Measurements from ENCODE around the gene RAPGEF4. TPM values are rescaled to one million over a fixed set of nuclear protein-coding genes. Genes with fewer than 3 reads are reported as not detected.

Gene RAPGEF4
- total RNA-seq, 1 experiment from 2014 or later = 2.2 TPM

DNA sequence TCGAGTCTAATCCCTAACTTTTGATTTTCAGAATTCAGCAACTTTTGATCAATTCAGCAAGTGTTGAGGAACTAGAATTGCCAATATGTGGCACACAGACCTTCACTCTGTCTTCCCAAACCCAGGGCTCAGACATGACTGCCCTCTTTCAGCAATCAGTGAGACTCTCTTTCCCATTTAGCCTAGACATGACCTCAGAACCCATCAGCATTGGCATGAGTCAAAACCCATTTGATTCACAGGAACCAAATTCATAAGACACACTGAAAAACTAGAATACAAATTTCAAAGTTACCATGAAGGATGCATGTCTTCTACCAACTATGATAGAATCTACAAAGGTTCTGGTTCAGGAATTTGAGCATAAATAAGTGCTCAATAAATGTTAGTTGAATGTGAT, 226.4 kb downstream of the RAPGEF4 start (continued):
- TF ChIP-seq ZNF263 (CRISPR knock-in tag; IDR thresholded peaks at IDR 0.05; ENCODE audit: low read depth) (no peak), ZNF121 (CRISPR knock-in tag; IDR thresholded peaks at IDR 0.05) (no peak), NFATC4 (CRISPR knock-in tag; IDR thresholded peaks at IDR 0.05) (no peak), FOXJ3 (CRISPR knock-in tag; IDR thresholded peaks at IDR 0.05; ENCODE audit: borderline replicate concordance) (no peak)
- TF ChIP-seq, protein P1, sequence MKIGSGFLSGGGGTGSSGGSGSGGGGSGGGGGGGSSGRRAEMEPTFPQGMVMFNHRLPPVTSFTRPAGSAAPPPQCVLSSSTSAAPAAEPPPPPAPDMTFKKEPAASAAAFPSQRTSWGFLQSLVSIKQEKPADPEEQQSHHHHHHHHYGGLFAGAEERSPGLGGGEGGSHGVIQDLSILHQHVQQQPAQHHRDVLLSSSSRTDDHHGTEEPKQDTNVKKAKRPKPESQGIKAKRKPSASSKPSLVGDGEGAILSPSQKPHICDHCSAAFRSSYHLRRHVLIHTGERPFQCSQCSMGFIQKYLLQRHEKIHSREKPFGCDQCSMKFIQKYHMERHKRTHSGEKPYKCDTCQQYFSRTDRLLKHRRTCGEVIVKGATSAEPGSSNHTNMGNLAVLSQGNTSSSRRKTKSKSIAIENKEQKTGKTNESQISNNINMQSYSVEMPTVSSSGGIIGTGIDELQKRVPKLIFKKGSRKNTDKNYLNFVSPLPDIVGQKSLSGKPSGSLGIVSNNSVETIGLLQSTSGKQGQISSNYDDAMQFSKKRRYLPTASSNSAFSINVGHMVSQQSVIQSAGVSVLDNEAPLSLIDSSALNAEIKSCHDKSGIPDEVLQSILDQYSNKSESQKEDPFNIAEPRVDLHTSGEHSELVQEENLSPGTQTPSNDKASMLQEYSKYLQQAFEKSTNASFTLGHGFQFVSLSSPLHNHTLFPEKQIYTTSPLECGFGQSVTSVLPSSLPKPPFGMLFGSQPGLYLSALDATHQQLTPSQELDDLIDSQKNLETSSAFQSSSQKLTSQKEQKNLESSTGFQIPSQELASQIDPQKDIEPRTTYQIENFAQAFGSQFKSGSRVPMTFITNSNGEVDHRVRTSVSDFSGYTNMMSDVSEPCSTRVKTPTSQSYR (CRISPR knock-in tag; IDR thresholded peaks at IDR 0.05) = no peak
- TF ChIP-seq, protein P2, sequence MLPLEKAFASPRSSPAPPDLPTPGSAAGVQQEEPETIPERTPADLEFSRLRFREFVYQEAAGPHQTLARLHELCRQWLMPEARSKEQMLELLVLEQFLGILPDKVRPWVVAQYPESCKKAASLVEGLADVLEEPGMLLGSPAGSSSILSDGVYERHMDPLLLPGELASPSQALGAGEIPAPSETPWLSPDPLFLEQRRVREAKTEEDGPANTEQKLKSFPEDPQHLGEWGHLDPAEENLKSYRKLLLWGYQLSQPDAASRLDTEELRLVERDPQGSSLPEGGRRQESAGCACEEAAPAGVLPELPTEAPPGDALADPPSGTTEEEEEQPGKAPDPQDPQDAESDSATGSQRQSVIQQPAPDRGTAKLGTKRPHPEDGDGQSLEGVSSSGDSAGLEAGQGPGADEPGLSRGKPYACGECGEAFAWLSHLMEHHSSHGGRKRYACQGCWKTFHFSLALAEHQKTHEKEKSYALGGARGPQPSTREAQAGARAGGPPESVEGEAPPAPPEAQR (CRISPR knock-in tag; IDR thresholded peaks at IDR 0.05) = no peak
- TF ChIP-seq, protein P3, sequence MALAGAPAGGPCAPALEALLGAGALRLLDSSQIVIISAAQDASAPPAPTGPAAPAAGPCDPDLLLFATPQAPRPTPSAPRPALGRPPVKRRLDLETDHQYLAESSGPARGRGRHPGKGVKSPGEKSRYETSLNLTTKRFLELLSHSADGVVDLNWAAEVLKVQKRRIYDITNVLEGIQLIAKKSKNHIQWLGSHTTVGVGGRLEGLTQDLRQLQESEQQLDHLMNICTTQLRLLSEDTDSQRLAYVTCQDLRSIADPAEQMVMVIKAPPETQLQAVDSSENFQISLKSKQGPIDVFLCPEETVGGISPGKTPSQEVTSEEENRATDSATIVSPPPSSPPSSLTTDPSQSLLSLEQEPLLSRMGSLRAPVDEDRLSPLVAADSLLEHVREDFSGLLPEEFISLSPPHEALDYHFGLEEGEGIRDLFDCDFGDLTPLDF (CRISPR knock-in tag; IDR thresholded peaks at IDR 0.05) = no peak
- TF ChIP-seq, protein P4, sequence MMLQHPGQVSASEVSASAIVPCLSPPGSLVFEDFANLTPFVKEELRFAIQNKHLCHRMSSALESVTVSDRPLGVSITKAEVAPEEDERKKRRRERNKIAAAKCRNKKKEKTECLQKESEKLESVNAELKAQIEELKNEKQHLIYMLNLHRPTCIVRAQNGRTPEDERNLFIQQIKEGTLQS (CRISPR knock-in tag; conservative IDR thresholded peaks at IDR 0.05) = no peak

DNA sequence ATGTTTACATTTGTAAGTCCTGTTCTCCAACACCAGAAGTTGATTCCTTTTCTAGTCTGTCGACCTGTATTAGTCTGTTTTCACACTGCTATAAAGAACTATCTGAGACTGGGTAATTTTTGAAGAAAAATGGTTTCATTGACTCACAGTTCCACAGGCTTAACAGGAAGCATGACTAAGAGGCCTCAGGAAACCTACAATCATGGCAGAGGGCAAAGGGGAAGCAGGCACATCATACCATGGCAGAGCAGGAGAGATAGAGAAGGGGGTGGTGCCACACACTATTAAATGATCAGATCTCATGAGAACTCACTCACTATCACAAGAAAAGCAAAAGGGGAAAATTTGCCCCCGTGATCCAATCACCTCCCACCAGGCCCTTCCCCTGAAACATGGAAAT, 227.2 kb downstream of the RAPGEF4 start:
- H3K4me3 Mint-ChIP-seq = no peak overlapping the region
- H3K27ac Mint-ChIP-seq = no peak overlapping the region
- peaks cover 10% of the 10 kb centered on the region for H3K4me1 Mint-ChIP-seq
- POLR2A ChIA-PET = no interaction called here
- H3K36me3 Mint-ChIP-seq = no peaks in the 10 kb centered on the region
- no peaks in the 10 kb centered on the region for H3K9me3 Mint-ChIP-seq
- DNase-seq (ENCODE audit: low spot score) (no peak), ATAC-seq (no peak)
- no peaks in the 10 kb centered on the region for H3K27me3 Mint-ChIP-seq (ENCODE audit: low read depth)
- CTCF ChIA-PET = no interaction called here
- TF ChIP-seq, protein P5, sequence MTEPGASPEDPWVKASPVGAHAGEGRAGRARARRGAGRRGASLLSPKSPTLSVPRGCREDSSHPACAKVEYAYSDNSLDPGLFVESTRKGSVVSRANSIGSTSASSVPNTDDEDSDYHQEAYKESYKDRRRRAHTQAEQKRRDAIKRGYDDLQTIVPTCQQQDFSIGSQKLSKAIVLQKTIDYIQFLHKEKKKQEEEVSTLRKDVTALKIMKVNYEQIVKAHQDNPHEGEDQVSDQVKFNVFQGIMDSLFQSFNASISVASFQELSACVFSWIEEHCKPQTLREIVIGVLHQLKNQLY (CRISPR knock-in tag; IDR thresholded peaks at IDR 0.05) = no peak
- TF ChIP-seq ZNF416 (CRISPR knock-in tag; IDR thresholded peaks at IDR 0.05) (no peak), ESRRA (CRISPR knock-in tag; IDR thresholded peaks at IDR 0.05; ENCODE audit: borderline replicate concordance) (no peak), ZNF671 (CRISPR knock-in tag; IDR thresholded peaks at IDR 0.05) (no peak), GABPB1 (CRISPR knock-in tag; IDR thresholded peaks at IDR 0.05) (no peak), TEAD4 (CRISPR knock-in tag; IDR thresholded peaks at IDR 0.05) (no peak), RELA (CRISPR knock-in tag; IDR thresholded peaks at IDR 0.05; ENCODE audit: borderline replicate concordance) (no peak)
- TF ChIP-seq, protein P6, sequence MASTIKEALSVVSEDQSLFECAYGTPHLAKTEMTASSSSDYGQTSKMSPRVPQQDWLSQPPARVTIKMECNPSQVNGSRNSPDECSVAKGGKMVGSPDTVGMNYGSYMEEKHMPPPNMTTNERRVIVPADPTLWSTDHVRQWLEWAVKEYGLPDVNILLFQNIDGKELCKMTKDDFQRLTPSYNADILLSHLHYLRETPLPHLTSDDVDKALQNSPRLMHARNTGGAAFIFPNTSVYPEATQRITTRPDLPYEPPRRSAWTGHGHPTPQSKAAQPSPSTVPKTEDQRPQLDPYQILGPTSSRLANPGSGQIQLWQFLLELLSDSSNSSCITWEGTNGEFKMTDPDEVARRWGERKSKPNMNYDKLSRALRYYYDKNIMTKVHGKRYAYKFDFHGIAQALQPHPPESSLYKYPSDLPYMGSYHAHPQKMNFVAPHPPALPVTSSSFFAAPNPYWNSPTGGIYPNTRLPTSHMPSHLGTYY (CRISPR knock-in tag; IDR thresholded peaks at IDR 0.05) = no peak
- TF ChIP-seq, protein P7, sequence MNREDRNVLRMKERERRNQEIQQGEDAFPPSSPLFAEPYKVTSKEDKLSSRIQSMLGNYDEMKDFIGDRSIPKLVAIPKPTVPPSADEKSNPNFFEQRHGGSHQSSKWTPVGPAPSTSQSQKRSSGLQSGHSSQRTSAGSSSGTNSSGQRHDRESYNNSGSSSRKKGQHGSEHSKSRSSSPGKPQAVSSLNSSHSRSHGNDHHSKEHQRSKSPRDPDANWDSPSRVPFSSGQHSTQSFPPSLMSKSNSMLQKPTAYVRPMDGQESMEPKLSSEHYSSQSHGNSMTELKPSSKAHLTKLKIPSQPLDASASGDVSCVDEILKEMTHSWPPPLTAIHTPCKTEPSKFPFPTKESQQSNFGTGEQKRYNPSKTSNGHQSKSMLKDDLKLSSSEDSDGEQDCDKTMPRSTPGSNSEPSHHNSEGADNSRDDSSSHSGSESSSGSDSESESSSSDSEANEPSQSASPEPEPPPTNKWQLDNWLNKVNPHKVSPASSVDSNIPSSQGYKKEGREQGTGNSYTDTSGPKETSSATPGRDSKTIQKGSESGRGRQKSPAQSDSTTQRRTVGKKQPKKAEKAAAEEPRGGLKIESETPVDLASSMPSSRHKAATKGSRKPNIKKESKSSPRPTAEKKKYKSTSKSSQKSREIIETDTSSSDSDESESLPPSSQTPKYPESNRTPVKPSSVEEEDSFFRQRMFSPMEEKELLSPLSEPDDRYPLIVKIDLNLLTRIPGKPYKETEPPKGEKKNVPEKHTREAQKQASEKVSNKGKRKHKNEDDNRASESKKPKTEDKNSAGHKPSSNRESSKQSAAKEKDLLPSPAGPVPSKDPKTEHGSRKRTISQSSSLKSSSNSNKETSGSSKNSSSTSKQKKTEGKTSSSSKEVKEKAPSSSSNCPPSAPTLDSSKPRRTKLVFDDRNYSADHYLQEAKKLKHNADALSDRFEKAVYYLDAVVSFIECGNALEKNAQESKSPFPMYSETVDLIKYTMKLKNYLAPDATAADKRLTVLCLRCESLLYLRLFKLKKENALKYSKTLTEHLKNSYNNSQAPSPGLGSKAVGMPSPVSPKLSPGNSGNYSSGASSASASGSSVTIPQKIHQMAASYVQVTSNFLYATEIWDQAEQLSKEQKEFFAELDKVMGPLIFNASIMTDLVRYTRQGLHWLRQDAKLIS (CRISPR knock-in tag; IDR thresholded peaks at IDR 0.05; ENCODE audit: borderline replicate concordance) = no peak
- TF ChIP-seq, protein P8, sequence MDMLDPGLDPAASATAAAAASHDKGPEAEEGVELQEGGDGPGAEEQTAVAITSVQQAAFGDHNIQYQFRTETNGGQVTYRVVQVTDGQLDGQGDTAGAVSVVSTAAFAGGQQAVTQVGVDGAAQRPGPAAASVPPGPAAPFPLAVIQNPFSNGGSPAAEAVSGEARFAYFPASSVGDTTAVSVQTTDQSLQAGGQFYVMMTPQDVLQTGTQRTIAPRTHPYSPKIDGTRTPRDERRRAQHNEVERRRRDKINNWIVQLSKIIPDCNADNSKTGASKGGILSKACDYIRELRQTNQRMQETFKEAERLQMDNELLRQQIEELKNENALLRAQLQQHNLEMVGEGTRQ (CRISPR knock-in tag; IDR thresholded peaks at IDR 0.05) = no peak
- TF ChIP-seq, protein P9, sequence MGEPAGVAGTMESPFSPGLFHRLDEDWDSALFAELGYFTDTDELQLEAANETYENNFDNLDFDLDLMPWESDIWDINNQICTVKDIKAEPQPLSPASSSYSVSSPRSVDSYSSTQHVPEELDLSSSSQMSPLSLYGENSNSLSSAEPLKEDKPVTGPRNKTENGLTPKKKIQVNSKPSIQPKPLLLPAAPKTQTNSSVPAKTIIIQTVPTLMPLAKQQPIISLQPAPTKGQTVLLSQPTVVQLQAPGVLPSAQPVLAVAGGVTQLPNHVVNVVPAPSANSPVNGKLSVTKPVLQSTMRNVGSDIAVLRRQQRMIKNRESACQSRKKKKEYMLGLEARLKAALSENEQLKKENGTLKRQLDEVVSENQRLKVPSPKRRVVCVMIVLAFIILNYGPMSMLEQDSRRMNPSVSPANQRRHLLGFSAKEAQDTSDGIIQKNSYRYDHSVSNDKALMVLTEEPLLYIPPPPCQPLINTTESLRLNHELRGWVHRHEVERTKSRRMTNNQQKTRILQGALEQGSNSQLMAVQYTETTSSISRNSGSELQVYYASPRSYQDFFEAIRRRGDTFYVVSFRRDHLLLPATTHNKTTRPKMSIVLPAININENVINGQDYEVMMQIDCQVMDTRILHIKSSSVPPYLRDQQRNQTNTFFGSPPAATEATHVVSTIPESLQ (CRISPR knock-in tag; IDR thresholded peaks at IDR 0.05) = no peak
- TF ChIP-seq, protein P10, sequence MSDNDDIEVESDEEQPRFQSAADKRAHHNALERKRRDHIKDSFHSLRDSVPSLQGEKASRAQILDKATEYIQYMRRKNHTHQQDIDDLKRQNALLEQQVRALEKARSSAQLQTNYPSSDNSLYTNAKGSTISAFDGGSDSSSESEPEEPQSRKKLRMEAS (CRISPR knock-in tag; IDR thresholded peaks at IDR 0.05) = no peak
- TF ChIP-seq, protein P11, sequence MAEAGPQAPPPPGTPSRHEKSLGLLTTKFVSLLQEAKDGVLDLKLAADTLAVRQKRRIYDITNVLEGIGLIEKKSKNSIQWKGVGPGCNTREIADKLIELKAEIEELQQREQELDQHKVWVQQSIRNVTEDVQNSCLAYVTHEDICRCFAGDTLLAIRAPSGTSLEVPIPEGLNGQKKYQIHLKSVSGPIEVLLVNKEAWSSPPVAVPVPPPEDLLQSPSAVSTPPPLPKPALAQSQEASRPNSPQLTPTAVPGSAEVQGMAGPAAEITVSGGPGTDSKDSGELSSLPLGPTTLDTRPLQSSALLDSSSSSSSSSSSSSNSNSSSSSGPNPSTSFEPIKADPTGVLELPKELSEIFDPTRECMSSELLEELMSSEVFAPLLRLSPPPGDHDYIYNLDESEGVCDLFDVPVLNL (CRISPR knock-in tag; IDR thresholded peaks at IDR 0.05; ENCODE audit: borderline replicate concordance, low read depth) = no peak
